CD14-positive monocyte (primary cell): ENCODE results near the gene NAT9. TPM values are rescaled to one million over a fixed set of nuclear protein-coding genes. Genes with fewer than 3 reads are reported as not detected.

Experiments
- DNase-seq, 3 donors: peaks; one replicate each; pipeline ENCODE4 v3.0.0-alpha.2; 2011 to 2022
- H2AFZ ChIP-seq: 2 replicates; pipeline ENCODE4 v1.6.0; 2012; ENCODE audit warnings: mild to moderate bottlenecking, low read depth, low read length, inconsistent platforms; ENCODE audit not compliant: insufficient read depth, poor library complexity, severe bottlenecking
- H3K27ac ChIP-seq, 2 donors: 1 replicate in 1 of 2; 2 replicates in 1 of 2; pipeline ENCODE4 v1.5.1; 2012 to 2013; ENCODE audit warnings: low read length in 2 of 2, control low read depth in 1 of 2, inconsistent platforms in 1 of 2, low read depth in 1 of 2, mild to moderate bottlenecking in 1 of 2
- H3K27me3 ChIP-seq, 2 donors: one replicate each; pipeline versions ENCODE4 v1.6.0 to v1.6.1; 2011 to 2013; ENCODE audit warnings: low read length in 2 of 2; ENCODE audit not compliant: control insufficient read depth in 2 of 2, insufficient read depth in 2 of 2
- H3K36me3 ChIP-seq, 2 donors: replicated peaks in 1 of 2; 1 replicate in 1 of 2; 2 replicates in 1 of 2; pipeline versions ENCODE4 v1.5.1 to v1.6.1; 2012 to 2013; ENCODE audit warnings: low read length in 2 of 2, control low read depth in 1 of 2, inconsistent platforms in 1 of 2, mild to moderate bottlenecking in 1 of 2; ENCODE audit not compliant: insufficient read depth in 2 of 2, control insufficient read depth in 1 of 2
- H3K4me1 ChIP-seq, 2 donors: 1 replicate in 1 of 2; 2 replicates in 1 of 2; pipeline versions ENCODE4 v1.5.1 to v1.6.1; 2012 to 2013; ENCODE audit warnings: low read length in 2 of 2, control low read depth in 1 of 2, inconsistent platforms in 1 of 2, mild to moderate bottlenecking in 1 of 2, moderate library complexity in 1 of 2; ENCODE audit not compliant: insufficient read depth in 2 of 2, control insufficient read depth in 1 of 2
- H3K4me2 ChIP-seq: replicated peaks from 2 replicates; pipeline ENCODE3; 2012; ENCODE audit warnings: low read length, moderate library complexity, mild to moderate bottlenecking; ENCODE audit not compliant: poor library complexity, severe bottlenecking; ENCODE audit errors: extremely low read depth
- H3K4me3 ChIP-seq, 3 experiments: fragments of 200-600 bp in 1 of 3; sonication (generic) in 1 of 3; replicated peaks in 1 of 3; 1 replicate in 2 of 3; 2 replicates in 1 of 3; pipeline ENCODE4 v1.5.1; 2011 to 2013; ENCODE audit warnings: low read length in 3 of 3, mild to moderate bottlenecking in 3 of 3, control low read depth in 2 of 3, low read depth in 2 of 3, inconsistent platforms in 1 of 3, moderate library complexity in 1 of 3
- H3K79me2 ChIP-seq: 2 replicates; pipeline ENCODE4 v1.6.0; 2012; ENCODE audit warnings: mild to moderate bottlenecking, control low read depth, inconsistent platforms, low read length, moderate library complexity; ENCODE audit not compliant: insufficient read depth
- H3K9ac ChIP-seq: 2 replicates; pipeline ENCODE4 v1.6.0; 2017; ENCODE audit warnings: low read length, mild to moderate bottlenecking; ENCODE audit not compliant: insufficient read depth, poor library complexity, severe bottlenecking
- H3K9me3 ChIP-seq, 2 donors: replicated peaks in 1 of 2; 1 replicate in 1 of 2; 2 replicates in 1 of 2; pipeline versions ENCODE4 v1.5.1 to v1.6.1; 2012 to 2013; ENCODE audit warnings: low read length in 2 of 2, control low read depth in 1 of 2; ENCODE audit not compliant: control insufficient read depth in 1 of 2, insufficient read depth in 1 of 2
- H4K20me1 ChIP-seq: 2 replicates; pipeline ENCODE4 v1.6.0; 2012; ENCODE audit warnings: mild to moderate bottlenecking, low read length, control low read depth, moderate library complexity; ENCODE audit not compliant: insufficient read depth
- H3K27ac Mint-ChIP-seq, 7 donors: one replicate each; pipeline ENCODE4 v1.8.0; 2020; ENCODE audit warnings: mild to moderate bottlenecking in 7 of 7, mixed read lengths in 7 of 7, moderate library complexity in 6 of 7, inconsistent platforms in 2 of 7
- H3K27me3 Mint-ChIP-seq, 3 donors: one replicate each; pipeline ENCODE4 v1.8.0; 2021 to 2022; ENCODE audit warnings: low read depth in 3 of 3, mild to moderate bottlenecking in 3 of 3, mixed read lengths in 3 of 3, moderate library complexity in 3 of 3, inconsistent platforms in 1 of 3
- H3K36me3 Mint-ChIP-seq, 2 donors: one replicate each; pipeline ENCODE4 v1.8.0; 2020; ENCODE audit warnings: mixed read lengths in 2 of 2, inconsistent platforms in 1 of 2, mild to moderate bottlenecking in 1 of 2
- H3K4me1 Mint-ChIP-seq: one replicate; pipeline ENCODE4 v1.8.0; 2020; ENCODE audit warnings: mild to moderate bottlenecking, mixed read lengths
- H3K4me3 Mint-ChIP-seq, 2 donors: one replicate each; pipeline ENCODE4 v1.8.0; 2020; ENCODE audit warnings: mild to moderate bottlenecking in 2 of 2, mixed read lengths in 2 of 2, moderate library complexity in 1 of 2
- H3K9me3 Mint-ChIP-seq, 7 donors: one replicate each; pipeline ENCODE4 v1.8.0; 2020 to 2022; ENCODE audit warnings: mixed read lengths in 7 of 7, mild to moderate bottlenecking in 6 of 7, moderate library complexity in 6 of 7, inconsistent platforms in 2 of 7
- CTCF ChIP-seq: fragments of 200-600 bp; IDR thresholded peaks from one replicate; pipeline ENCODE4 v1.8.0; 2022; ENCODE audit warnings: antibody characterized with exemption, mild to moderate bottlenecking
- WGBS: methylation state at CpG from one replicate; pipeline ENCODE4 v1.1.5; 2013; ENCODE audit warnings: missing lambda C conversion rate; ENCODE audit not compliant: insufficient coverage; 5-methylcytosine and 5-hydroxymethylcytosine counted together
- intact Hi-C, 2 donors: fragments of 100-400 bp; cut with micrococcal nuclease; formaldehyde crosslinking; loops; one replicate each; pipeline versions ENCODE4 v1.15.0 to v1.15.1; 2023
- polyA plus RNA-seq, 3 donors: library from polyadenylated mRNA; depleted of rRNA in 1 of 3; unstranded in 2 of 3; stranded (reverse) in 1 of 3; fragments of 300-500 nt in 2 of 3; fragments of >200 nt in 1 of 3; fragmentation: Illumina TruSeq in 2 of 3; gene quantifications; 1 replicate in 2 of 3; 2 replicates in 1 of 3; pipeline ENCODE4 v1.2.3, GENCODE V29; 2012 to 2021

The NAT9 gene
- polyA plus RNA-seq, 3 donors, result 7.1 to 95.6 (median 7.8) TPM

- Histone ChIP-seq H3K9ac (no peak overlapping the region), H3K27me3 (no peaks in the 10 kb centered on the region), H3K79me2 (no peaks in the 10 kb centered on the region), H2AFZ (no peak overlapping the region), H3K4me3 (no peak overlapping the region), H4K20me1 (no peaks in the 10 kb centered on the region), H3K9me3 (no peaks in the 10 kb centered on the region), H3K4me2 (no peak overlapping the region), H3K27ac (no peak overlapping the region), H3K36me3 (no peaks in the 10 kb centered on the region), H3K4me1 (peaks cover 16 to 21% of the 10 kb centered on the region in 2 donors)
- no peak for TF ChIP-seq CTCF
- Mint-ChIP-seq H3K4me3 (no peak overlapping the region), H3K9me3 (peaks cover 0 to 3% (median 0%) of the 10 kb centered on the region in 7 donors), H3K27me3 (peaks cover 0 to 3% (median 2%) of the 10 kb centered on the region in 3 donors), H3K27ac (no peak overlapping the region), H3K36me3 (no peaks in the 10 kb centered on the region), H3K4me1 (peaks cover 23% of the 10 kb centered on the region)
- DNase-seq, result no peak
- 93% methylated on average over 3 of the region's 3 CpGs for WGBS
- intact Hi-C loops, result no loop called here
Observed at GRCh38 chr17:74728033-74728701, 48.0 kb downstream of the NAT9 start.

- Histone ChIP-seq H3K9me3 (no peaks in the 10 kb centered on the region), H3K4me3 (no peak overlapping the region), H3K79me2 (no peaks in the 10 kb centered on the region), H4K20me1 (no peaks in the 10 kb centered on the region), H3K9ac (no peak overlapping the region), H3K4me1 (peaks cover 3 to 6% of the 10 kb centered on the region in 2 donors), H3K36me3 (no peaks in the 10 kb centered on the region), H2AFZ (no peak overlapping the region), H3K27me3 (no peaks in the 10 kb centered on the region), H3K4me2 (no peak overlapping the region), H3K27ac (no peak overlapping the region)
- peaks cover 0 to 3% (median 2%) of the 10 kb centered on the region in 3 donors for H3K27me3 Mint-ChIP-seq
- H3K36me3 Mint-ChIP-seq, result no peaks in the 10 kb centered on the region
- 100% methylated on average over 1 of the region's 3 CpGs for WGBS
- peaks cover 8% of the 10 kb centered on the region for H3K4me1 Mint-ChIP-seq
- TF ChIP-seq CTCF, result no peak
- H3K9me3 Mint-ChIP-seq, result peaks cover 0 to 2% (median 0%) of the 10 kb centered on the region in 7 donors
- no peak overlapping the region for H3K4me3 Mint-ChIP-seq
- intact Hi-C loops, result no loop called here
- DNase-seq, result no peak
- no peak overlapping the region for H3K27ac Mint-ChIP-seq
Observed at GRCh38 chr17:74725111-74725510, 51.0 kb downstream of the NAT9 start.
